HL-60 (cell line): Measurements from ENCODE around the gene CCDC39.

Experiments used
- DNase-seq, 2 experiments: peaks; one replicate each; pipeline ENCODE4 v3.0.0-alpha.2; 2010 to 2020; ENCODE audit warnings: low read depth in 1 of 2, low spot score in 1 of 2
- H3K27ac ChIP-seq: fragments of 250-450 bp; sonication (Bioruptor Pico); replicated peaks from 2 replicates; pipeline ENCODE4 v1.5.1; 2020; ENCODE audit warnings: mild to moderate bottlenecking, moderate library complexity
- H3K27me3 ChIP-seq: fragments of 250-450 bp; sonication (Bioruptor Pico); 2 replicates; pipeline ENCODE4 v1.5.1; 2021; ENCODE audit warnings: mild to moderate bottlenecking, moderate library complexity; ENCODE audit not compliant: insufficient read depth, poor library complexity, severe bottlenecking
- H3K4me3 ChIP-seq: replicated peaks from 2 replicates; pipeline ENCODE4 v1.5.1; 2011; ENCODE audit warnings: mild to moderate bottlenecking, control low read depth, low read length; ENCODE audit not compliant: insufficient read depth
- CTCF ChIP-seq: IDR thresholded peaks from one replicate; pipeline ENCODE4 v1.5.1; 2011; ENCODE audit warnings: low read length, control low read depth, inconsistent platforms; ENCODE audit not compliant: insufficient read depth
- GABPA ChIP-seq: IDR thresholded peaks from 2 replicates; pipeline ENCODE4 v1.6.1; 2012; ENCODE audit warnings: low read depth
- POLR2AphosphoS5 ChIP-seq: IDR thresholded peaks from 2 replicates; pipeline ENCODE4 v1.6.1; 2012; ENCODE audit warnings: low read depth
- REST ChIP-seq: IDR thresholded peaks from 2 replicates; pipeline ENCODE4 v1.6.1; 2012; ENCODE audit warnings: low read depth; ENCODE audit not compliant: insufficient replicate concordance
- SPI1 ChIP-seq: IDR thresholded peaks from 2 replicates; pipeline ENCODE4 v1.6.1; 2012; ENCODE audit warnings: low read depth, mild to moderate bottlenecking, borderline replicate concordance

The CCDC39 gene

GRCh38 chr3:180690061-180690460 is 10.8 kb upstream of the CCDC39 start:
- H3K27ac ChIP-seq, result no peak overlapping the region
- no peak for DNase-seq
- H3K27me3 ChIP-seq, result peaks cover 4% of the 10 kb centered on the region
- no peak for TF ChIP-seq CTCF
- no peak for TF ChIP-seq POLR2AphosphoS5
- TF ChIP-seq GABPA, result no peak
- TF ChIP-seq SPI1, result no peak
- no peak for TF ChIP-seq REST
- H3K4me3 ChIP-seq, result no peak overlapping the region

- DNase-seq, result no peak
- peaks cover 11% of the 10 kb centered on the region for H3K27me3 ChIP-seq
- no peak overlapping the region for H3K4me3 ChIP-seq
- no peak for TF ChIP-seq SPI1
- no peak overlapping the region for H3K27ac ChIP-seq
These were observed 5.5 kb upstream of the CCDC39 start for GRCh38 chr3:180684807-180685206.

GRCh38 chr3:180683816-180684215 is 4.5 kb upstream of the CCDC39 start:
- peaks cover 15% of the 10 kb centered on the region for H3K27me3 ChIP-seq
- no peak overlapping the region for H3K4me3 ChIP-seq
- TF ChIP-seq CTCF (no peak), SPI1 (no peak), POLR2AphosphoS5 (no peak), GABPA (no peak), REST (no peak)
- DNase-seq, result no peak
- H3K27ac ChIP-seq, result no peak overlapping the region

GRCh38 chr3:180680097-180680430 is 775 bp upstream of the CCDC39 start:
- H3K4me3 ChIP-seq, result peak overlapping the region; percentile 62
- TF ChIP-seq CTCF, result peak; percentile 29
- no peak for TF ChIP-seq POLR2AphosphoS5
- TF ChIP-seq GABPA, result no peak
- no peak for TF ChIP-seq REST

More at GRCh38 chr3:180680097-180680430, 775 bp upstream of the CCDC39 start:
- Histone ChIP-seq H3K27ac (no peak overlapping the region), H3K27me3 (peaks cover 22% of the 10 kb centered on the region)
- DNase-seq, result peak; percentile 7 to 30
